Endothelial cell (in vitro differentiated cells): Measurements from ENCODE around the gene PDCD4. TPM values are rescaled to one million over a fixed set of nuclear protein-coding genes. Genes with fewer than 3 reads are reported as not detected.

Source experiments
- DNase-seq: peaks from one replicate; pipeline ENCODE4 v3.0.0; 2021; ENCODE audit warnings: low spot score
- H3K27ac Mint-ChIP-seq: one replicate; pipeline ENCODE4 v1.8.0; 2021; ENCODE audit warnings: mixed read lengths, inconsistent platforms; ENCODE audit not compliant: unreplicated experiment
- H3K27me3 Mint-ChIP-seq: one replicate; pipeline ENCODE4 v1.8.0; 2021; ENCODE audit warnings: mild to moderate bottlenecking, moderate library complexity, mixed read lengths, inconsistent platforms; ENCODE audit not compliant: unreplicated experiment
- H3K36me3 Mint-ChIP-seq: one replicate; pipeline ENCODE4 v1.8.0; 2021; ENCODE audit warnings: mild to moderate bottlenecking, low read depth, mixed read lengths, inconsistent platforms; ENCODE audit not compliant: unreplicated experiment
- H3K4me1 Mint-ChIP-seq: one replicate; pipeline ENCODE4 v1.8.0; 2021; ENCODE audit warnings: mild to moderate bottlenecking, mixed read lengths, inconsistent platforms; ENCODE audit not compliant: unreplicated experiment
- H3K4me3 Mint-ChIP-seq: one replicate; pipeline ENCODE4 v1.8.0; 2021; ENCODE audit warnings: mild to moderate bottlenecking, mixed read lengths, inconsistent platforms; ENCODE audit not compliant: unreplicated experiment
- H3K9me3 Mint-ChIP-seq: one replicate; pipeline ENCODE4 v1.8.0; 2021; ENCODE audit warnings: mixed read lengths, inconsistent platforms; ENCODE audit not compliant: unreplicated experiment
- CTCF ChIP-seq: fragments of 200-600 bp; sonication (generic); IDR thresholded peaks from one replicate; pipeline ENCODE4 v1.5.0; 2021; ENCODE audit warnings: antibody characterized with exemption; ENCODE audit not compliant: unreplicated experiment
- total RNA-seq: library from RNA; stranded (reverse); fragmentation: NEBNext Ultra II Directional; extraction: Animal tissue kit (Norgen Biotek cat#: 25700); gene quantifications from one replicate; pipeline ENCODE4 v1.2.1, GENCODE V29; 2021; ENCODE audit not compliant: unreplicated experiment

The PDCD4 gene
- total RNA-seq, 1 donor from 2014 or later, result 50.4 TPM

DNA sequence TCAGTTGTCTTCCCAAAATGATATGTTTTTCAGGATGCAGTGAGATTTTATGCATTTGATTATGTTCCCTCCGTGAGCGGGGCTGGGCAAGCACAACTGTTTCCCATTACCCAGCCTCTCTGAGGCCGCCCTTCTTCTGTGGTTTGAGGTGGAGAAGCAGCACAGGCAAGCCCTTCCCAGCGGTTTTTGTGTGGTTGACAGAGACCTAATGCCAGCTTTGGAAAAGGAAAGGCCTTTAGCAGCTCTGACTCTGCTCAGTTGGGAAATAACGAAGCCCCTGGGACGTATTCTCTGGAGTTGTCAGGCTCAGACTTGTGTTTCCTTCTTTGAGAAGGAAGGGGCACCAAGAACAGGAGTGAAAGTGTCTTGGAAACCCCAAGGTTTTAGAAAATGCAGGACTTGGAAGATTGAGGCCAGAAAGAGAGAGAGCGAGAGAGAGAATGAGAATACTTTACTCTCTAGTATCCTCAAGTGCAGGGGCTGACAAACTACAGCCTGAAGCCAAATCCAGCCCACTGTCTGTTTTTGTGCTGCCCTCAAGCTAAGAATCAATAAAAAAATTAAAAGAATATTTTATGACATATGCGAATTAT is 20.6 kb upstream of the PDCD4 start:
- no peak overlapping the region for H3K4me3 Mint-ChIP-seq
- peaks cover 5% of the 10 kb centered on the region for H3K27me3 Mint-ChIP-seq
- TF ChIP-seq CTCF, result no peak
- no peaks in the 10 kb centered on the region for H3K36me3 Mint-ChIP-seq
- DNase-seq, result no peak
- peaks cover 9% of the 10 kb centered on the region for H3K4me1 Mint-ChIP-seq
- no peak overlapping the region for H3K27ac Mint-ChIP-seq
- no peaks in the 10 kb centered on the region for H3K9me3 Mint-ChIP-seq

DNA sequence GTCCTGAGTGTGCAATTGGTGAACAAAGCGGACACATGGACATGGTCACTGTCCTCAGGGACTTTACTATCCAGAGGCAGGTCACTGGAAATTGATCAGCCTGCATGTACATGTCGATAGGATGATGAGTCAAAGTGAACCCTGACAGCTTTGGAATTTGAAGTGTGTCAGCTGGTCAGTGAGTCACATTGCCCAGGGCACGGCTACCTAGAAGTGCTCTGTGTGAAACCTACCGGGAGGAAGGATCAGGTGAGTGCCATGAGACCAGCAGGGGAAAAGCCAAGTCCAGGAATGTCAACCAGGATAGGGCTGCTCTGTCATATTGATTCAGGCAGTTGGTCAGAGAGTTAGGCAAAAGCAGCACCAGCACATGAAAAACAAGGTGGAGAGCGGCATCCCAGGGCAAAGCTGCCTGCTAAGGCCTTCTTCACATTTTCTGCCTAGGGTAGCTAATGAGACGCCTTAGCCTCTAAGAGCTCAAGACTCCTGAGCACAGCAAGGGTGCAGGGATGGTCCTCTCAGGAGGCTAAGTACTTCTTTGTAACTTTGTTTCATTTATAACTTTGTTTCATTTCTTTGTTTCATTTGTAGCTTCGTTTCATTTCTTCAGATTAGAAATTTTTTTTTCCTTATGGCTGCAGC is 19.4 kb upstream of the PDCD4 start:
- H3K36me3 Mint-ChIP-seq, result no peaks in the 10 kb centered on the region
- no peak for DNase-seq
- no peak overlapping the region for H3K4me3 Mint-ChIP-seq
- no peak for TF ChIP-seq CTCF
- H3K4me1 Mint-ChIP-seq, result peaks cover 2% of the 10 kb centered on the region
- H3K9me3 Mint-ChIP-seq, result no peaks in the 10 kb centered on the region
- peaks cover 3% of the 10 kb centered on the region for H3K27me3 Mint-ChIP-seq
- no peak overlapping the region for H3K27ac Mint-ChIP-seq

- no peak for DNase-seq
- Mint-ChIP-seq H3K4me1 (no peaks in the 10 kb centered on the region), H3K4me3 (no peak overlapping the region), H3K27me3 (peaks cover 2% of the 10 kb centered on the region), H3K36me3 (no peaks in the 10 kb centered on the region), H3K27ac (no peak overlapping the region), H3K9me3 (no peaks in the 10 kb centered on the region)
- no peak for TF ChIP-seq CTCF
Measured at GRCh38 chr10:110852947-110853346, 18.8 kb upstream of the PDCD4 start.

DNA sequence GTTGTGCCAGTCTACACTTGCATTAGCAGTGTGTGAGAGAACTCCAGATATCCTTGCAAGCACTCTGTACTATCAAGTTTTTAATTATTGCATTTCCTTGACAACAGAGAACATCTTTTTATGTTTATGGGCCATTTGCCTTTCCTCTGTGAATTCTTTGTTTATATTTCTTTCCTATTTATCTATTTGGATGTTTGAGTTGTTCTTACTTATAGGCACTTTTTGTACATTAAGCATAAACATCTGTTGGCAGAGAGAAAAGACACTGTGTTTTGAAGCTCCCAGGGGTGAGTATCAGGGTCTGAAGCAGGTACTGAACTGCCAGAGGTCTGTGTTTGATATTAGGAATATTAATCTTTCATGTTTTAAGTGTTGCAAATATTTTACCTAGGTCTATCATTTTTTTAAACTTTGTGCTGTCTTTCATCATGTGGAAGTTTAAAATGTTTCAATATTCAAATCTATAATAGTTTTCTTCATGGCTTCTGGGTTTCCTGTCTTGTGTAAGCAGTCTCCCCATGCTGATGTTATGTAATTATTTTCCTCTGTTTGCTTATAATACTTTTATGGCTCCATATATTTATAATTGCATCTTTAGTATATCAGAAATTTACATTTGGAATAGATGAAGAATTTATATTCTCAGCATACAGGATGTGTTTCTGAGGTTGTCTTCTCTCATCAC is 17.7 kb upstream of the PDCD4 start:
- H3K27me3 Mint-ChIP-seq, result peaks cover 2% of the 10 kb centered on the region
- H3K4me3 Mint-ChIP-seq, result no peak overlapping the region
- no peaks in the 10 kb centered on the region for H3K36me3 Mint-ChIP-seq
- H3K27ac Mint-ChIP-seq, result no peak overlapping the region
- no peaks in the 10 kb centered on the region for H3K4me1 Mint-ChIP-seq
- no peak for TF ChIP-seq CTCF
- no peaks in the 10 kb centered on the region for H3K9me3 Mint-ChIP-seq
- DNase-seq, result no peak
